BLaER1 (cell line): ENCODE results near the gene TAOK2.

ENCODE experiments used
- H3K27ac ChIP-seq: shearing (Covaris generic); formaldehyde crosslinking; 2 replicates; pipeline ENCODE4 v1.8.1; 2022
- H3K27me3 ChIP-seq: shearing (Covaris generic); formaldehyde crosslinking; 2 replicates; pipeline ENCODE4 v1.8.1; 2022
- H3K36me3 ChIP-seq: shearing (Covaris generic); formaldehyde crosslinking; 2 replicates; pipeline ENCODE4 v1.8.1; 2022
- H3K4me1 ChIP-seq: shearing (Covaris generic); formaldehyde crosslinking; 2 replicates; pipeline ENCODE4 v1.8.1; 2022
- H3K4me2 ChIP-seq: shearing (Covaris generic); formaldehyde crosslinking; 2 replicates; pipeline ENCODE4 v1.8.1; 2022
- H3K4me3 ChIP-seq: shearing (Covaris generic); formaldehyde crosslinking; 2 replicates; pipeline ENCODE4 v1.8.1; 2022
- H3K9ac ChIP-seq: shearing (Covaris generic); formaldehyde crosslinking; 2 replicates; pipeline ENCODE4 v1.8.1; 2022
- H3K9me3 ChIP-seq: shearing (Covaris generic); formaldehyde crosslinking; 2 replicates; pipeline ENCODE4 v1.8.1; 2022
- H4K20me1 ChIP-seq: shearing (Covaris generic); formaldehyde crosslinking; 2 replicates; pipeline ENCODE4 v1.8.1; 2022
- Cebpa-rat ChIP-seq: shearing (Covaris generic); IDR thresholded peaks from 2 replicates; pipeline ENCODE4 v1.8.1; 2022

Gene TAOK2

DNA sequence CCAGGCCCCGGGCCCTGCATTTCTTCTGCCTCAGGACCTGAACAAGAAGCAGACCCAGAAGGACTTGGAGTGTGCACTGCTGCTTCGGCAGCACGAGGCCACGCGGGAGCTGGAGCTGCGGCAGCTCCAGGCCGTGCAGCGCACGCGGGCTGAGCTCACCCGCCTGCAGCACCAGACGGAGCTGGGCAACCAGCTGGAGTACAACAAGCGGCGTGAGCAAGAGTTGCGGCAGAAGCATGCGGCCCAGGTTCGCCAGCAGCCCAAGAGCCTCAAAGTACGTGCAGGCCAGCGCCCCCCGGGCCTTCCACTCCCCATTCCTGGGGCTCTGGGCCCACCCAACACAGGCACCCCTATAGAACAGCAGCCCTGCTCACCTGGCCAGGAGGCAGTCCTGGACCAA is 12.6 kb downstream of the TAOK2 start:
- Histone ChIP-seq H3K4me1 (no peaks in the 10 kb centered on the region), H3K36me3 (peaks cover 100% of the 10 kb centered on the region), H3K4me3 (no peak overlapping the region), H3K27ac (no peak overlapping the region), H3K27me3 (no peaks in the 10 kb centered on the region), H3K9me3 (no peaks in the 10 kb centered on the region), H4K20me1 (peaks cover 8% of the 10 kb centered on the region; the same call in 1 of the 2 replicates), H3K4me2 (no peak overlapping the region), H3K9ac (0 out of 2 replicates have a peak overlapping the region, but pooled peaks have one; percentile 29)
- no peak for TF ChIP-seq Cebpa-rat

DNA sequence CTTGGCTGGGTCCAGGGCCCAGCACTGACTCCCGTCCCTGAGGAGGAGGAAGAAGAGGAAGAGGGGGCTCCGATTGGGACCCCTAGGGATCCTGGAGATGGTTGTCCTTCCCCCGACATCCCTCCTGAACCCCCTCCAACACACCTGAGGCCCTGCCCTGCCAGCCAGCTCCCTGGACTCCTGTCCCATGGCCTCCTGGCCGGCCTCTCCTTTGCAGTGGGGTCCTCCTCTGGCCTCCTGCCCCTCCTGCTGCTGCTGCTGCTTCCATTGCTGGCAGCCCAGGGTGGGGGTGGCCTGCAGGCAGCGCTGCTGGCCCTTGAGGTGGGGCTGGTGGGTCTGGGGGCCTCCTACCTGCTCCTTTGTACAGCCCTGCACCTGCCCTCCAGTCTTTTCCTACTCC is 13.3 kb downstream of the TAOK2 start:
- Histone ChIP-seq H3K9ac (no peak overlapping the region), H3K36me3 (peaks cover 99% of the 10 kb centered on the region), H3K9me3 (no peaks in the 10 kb centered on the region), H3K4me3 (no peak overlapping the region), H3K4me1 (no peaks in the 10 kb centered on the region), H4K20me1 (peaks cover 8% of the 10 kb centered on the region; the same call in 1 of the 2 replicates), H3K4me2 (no peak overlapping the region), H3K27ac (no peak overlapping the region), H3K27me3 (no peaks in the 10 kb centered on the region)
- TF ChIP-seq Cebpa-rat = no peak

DNA sequence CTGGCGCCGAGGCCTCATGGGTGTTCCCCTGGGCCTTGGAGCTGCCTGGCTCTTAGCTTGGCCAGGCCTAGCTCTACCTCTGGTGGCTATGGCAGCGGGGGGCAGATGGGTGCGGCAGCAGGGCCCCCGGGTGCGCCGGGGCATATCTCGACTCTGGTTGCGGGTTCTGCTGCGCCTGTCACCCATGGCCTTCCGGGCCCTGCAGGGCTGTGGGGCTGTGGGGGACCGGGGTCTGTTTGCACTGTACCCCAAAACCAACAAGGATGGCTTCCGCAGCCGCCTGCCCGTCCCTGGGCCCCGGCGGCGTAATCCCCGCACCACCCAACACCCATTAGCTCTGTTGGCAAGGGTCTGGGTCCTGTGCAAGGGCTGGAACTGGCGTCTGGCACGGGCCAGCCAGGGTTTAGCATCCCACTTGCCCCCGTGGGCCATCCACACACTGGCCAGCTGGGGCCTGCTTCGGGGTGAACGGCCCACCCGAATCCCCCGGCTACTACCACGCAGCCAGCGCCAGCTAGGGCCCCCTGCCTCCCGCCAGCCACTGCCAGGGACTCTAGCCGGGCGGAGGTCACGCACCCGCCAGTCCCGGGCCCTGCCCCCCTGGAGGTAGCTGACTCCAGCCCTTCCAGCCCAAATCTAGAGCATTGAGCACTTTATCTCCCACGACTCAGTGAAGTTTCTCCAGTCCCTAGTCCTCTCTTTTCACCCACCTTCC is 13.9 kb downstream of the TAOK2 start:
- Histone ChIP-seq H3K36me3 (peaks cover 99% of the 10 kb centered on the region), H3K4me2 (no peak overlapping the region), H3K4me1 (no peaks in the 10 kb centered on the region), H4K20me1 (peaks cover 8% of the 10 kb centered on the region; the same call in 1 of the 2 replicates), H3K9ac (0 out of 2 replicates have a peak overlapping the region, but pooled peaks have one; percentile 6), H3K4me3 (no peak overlapping the region), H3K27me3 (no peaks in the 10 kb centered on the region), H3K27ac (no peak overlapping the region), H3K9me3 (no peaks in the 10 kb centered on the region)
- no peak for TF ChIP-seq Cebpa-rat

DNA sequence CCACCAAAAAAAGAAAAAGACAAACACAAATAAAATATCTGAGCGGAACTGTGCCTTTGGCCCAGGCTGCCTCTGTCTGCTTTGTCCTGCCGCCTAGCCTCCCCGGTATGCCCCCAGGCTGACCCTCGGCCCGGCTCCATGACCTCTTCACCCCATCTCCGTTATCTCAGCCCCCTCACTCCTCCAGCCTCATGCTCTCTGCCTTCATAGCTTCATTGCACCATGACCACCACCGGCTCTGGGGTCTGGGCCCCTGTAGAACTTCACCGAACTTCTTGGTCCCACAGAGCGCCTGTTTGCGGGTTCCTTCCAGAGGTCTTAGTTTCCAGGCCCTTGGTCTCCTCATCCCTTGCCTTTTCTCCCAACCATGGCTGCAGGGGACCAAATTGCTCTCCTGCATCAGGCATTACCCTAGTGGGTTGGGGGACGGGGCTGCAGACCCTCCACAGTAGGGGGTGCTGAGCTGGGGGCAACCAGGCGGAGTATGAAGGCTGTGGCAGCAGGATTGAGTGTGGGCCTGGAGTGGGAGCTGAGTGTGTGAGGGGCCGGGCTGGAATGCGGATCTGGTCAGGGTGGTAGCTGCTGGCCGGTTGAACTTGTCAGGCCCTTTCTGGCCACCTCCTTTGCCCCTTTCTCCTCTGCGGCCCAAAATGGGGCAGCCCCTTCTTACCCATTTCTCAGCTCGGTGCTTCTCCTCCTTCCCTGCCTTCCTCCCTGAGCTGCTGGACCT is 14.8 kb downstream of the TAOK2 start:
- peaks cover 7% of the 10 kb centered on the region for H3K4me1 ChIP-seq
- no peaks in the 10 kb centered on the region for H3K9me3 ChIP-seq
- H3K36me3 ChIP-seq = peaks cover 99% of the 10 kb centered on the region
- no peak overlapping the region for H3K27ac ChIP-seq
- H3K27me3 ChIP-seq = no peaks in the 10 kb centered on the region
- H3K9ac ChIP-seq = no peak overlapping the region
- H3K4me2 ChIP-seq = no peak overlapping the region
- no peak overlapping the region for H3K4me3 ChIP-seq
- H4K20me1 ChIP-seq = peaks cover 5% of the 10 kb centered on the region; the same call in 1 of the 2 replicates
- TF ChIP-seq Cebpa-rat = no peak

DNA sequence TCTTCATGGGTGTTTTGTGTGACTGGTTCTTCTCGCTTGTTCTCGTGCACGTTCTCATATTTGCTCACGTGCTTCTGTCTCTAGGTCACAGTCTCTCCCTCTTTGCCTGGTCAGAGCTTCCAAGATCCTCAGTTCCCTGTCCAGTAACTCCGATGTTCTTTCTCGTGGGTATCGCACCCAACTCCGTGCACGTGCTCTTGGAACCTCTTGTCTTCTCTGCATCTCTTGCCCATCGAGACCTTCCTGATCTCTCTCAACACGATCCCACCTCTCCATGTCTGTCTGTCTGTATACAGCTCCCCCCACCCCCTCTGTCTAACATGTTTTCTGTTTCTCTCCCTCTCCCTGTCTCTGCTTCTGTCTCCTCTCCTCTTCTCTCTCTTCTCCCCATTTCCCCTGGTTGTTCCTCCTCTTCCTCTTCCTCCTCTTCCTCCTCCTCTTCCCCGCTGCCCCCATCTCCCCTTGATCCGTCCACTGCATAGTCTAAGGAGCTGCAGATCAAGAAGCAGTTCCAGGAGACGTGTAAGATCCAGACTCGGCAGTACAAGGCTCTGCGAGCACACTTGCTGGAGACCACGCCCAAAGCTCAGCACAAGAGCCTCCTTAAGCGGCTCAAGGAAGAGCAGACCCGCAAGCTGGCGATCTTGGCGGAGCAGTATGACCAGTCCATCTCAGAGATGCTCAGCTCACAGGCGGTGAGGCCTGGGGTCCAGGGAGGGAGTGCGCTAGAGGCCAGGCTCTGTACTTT is 15.6 kb downstream of the TAOK2 start:
- H3K4me1 ChIP-seq = peaks cover 14% of the 10 kb centered on the region
- no peaks in the 10 kb centered on the region for H3K9me3 ChIP-seq
- no peak overlapping the region for H3K4me2 ChIP-seq
- no peak overlapping the region for H3K4me3 ChIP-seq
- no peak overlapping the region for H3K9ac ChIP-seq
- no peak overlapping the region for H3K27ac ChIP-seq
- H4K20me1 ChIP-seq = no peaks in the 10 kb centered on the region; the same call in 1 of the 2 replicates
- H3K36me3 ChIP-seq = peaks cover 98% of the 10 kb centered on the region
- no peaks in the 10 kb centered on the region for H3K27me3 ChIP-seq
- TF ChIP-seq Cebpa-rat = no peak

DNA sequence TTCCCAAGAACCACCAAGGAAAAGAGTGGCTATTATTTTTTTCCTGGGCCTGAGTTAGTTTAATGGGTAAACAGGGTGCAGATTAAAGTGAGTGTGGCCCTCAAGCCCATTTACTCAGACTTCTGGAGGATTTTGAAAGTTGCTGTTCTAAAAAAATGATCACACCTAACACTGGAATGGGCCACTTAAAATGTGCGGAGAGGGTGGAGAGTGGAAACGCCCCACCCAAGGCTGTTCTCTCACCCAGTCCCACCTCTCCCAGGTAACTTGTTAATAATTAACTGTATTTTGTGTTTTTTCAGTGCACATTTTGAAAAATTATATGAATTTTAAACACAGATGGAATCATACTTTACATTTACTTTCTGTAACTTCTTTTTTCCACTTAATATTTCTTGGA is 16.4 kb downstream of the TAOK2 start:
- H4K20me1 ChIP-seq = no peaks in the 10 kb centered on the region; the same call in 1 of the 2 replicates
- H3K9me3 ChIP-seq = no peaks in the 10 kb centered on the region
- H3K36me3 ChIP-seq = peaks cover 91% of the 10 kb centered on the region
- peaks cover 22% of the 10 kb centered on the region for H3K4me1 ChIP-seq
- no peak for TF ChIP-seq Cebpa-rat
- no peak overlapping the region for H3K27ac ChIP-seq
- H3K9ac ChIP-seq = no peak overlapping the region
- no peak overlapping the region for H3K4me3 ChIP-seq
- no peak overlapping the region for H3K4me2 ChIP-seq
- no peaks in the 10 kb centered on the region for H3K27me3 ChIP-seq

DNA sequence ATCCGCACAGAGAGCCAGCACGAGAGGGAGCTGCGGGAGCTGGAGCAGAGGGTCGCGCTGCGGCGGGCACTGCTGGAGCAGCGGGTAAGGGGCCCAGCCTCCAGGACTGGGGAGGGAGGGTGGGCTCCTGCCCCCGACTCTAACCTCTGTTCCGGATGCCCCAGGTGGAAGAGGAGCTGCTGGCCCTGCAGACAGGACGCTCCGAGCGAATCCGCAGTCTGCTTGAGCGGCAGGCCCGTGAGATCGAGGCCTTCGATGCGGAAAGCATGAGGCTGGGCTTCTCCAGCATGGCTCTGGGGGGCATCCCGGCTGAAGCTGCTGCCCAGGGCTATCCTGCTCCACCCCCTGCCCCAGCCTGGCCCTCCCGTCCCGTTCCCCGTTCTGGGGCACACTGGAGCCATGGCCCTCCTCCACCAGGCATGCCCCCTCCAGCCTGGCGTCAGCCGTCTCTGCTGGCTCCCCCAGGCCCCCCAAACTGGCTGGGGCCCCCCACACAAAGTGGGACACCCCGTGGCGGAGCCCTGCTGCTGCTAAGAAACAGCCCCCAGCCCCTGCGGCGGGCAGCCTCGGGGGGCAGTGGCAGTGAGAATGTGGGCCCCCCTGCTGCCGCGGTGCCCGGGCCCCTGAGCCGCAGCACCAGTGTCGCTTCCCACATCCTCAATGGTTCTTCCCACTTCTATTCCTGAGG is 17.4 kb downstream of the TAOK2 start:
- H3K4me1 ChIP-seq = peaks cover 23% of the 10 kb centered on the region
- no peak overlapping the region for H3K27ac ChIP-seq
- H3K36me3 ChIP-seq = peaks cover 81% of the 10 kb centered on the region
- H3K4me2 ChIP-seq = no peak overlapping the region
- no peak overlapping the region for H3K4me3 ChIP-seq
- no peak overlapping the region for H3K9ac ChIP-seq
- H3K9me3 ChIP-seq = no peaks in the 10 kb centered on the region
- no peak for TF ChIP-seq Cebpa-rat
- no peaks in the 10 kb centered on the region; the same call in 1 of the 2 replicates for H4K20me1 ChIP-seq
- no peaks in the 10 kb centered on the region for H3K27me3 ChIP-seq

DNA sequence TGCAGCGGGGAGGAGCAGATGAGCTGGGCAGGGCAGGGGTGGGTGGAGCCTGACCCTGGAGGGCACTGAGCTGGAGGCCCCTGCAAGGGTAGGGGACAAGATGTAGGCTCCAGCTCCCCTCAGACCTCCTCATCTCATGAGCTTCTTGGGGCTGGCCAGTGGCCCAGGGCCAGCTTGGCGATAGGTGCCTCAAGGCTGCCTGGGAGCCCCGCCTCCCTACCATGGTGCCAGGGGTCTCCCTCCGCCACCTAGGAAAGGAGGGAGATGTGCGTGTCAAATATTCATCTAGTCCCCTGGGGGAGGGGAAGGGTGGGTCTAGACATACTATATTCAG is 17.9 kb downstream of the TAOK2 start:
- H3K4me2 ChIP-seq = no peak overlapping the region
- no peak overlapping the region for H3K4me3 ChIP-seq
- peaks cover 23% of the 10 kb centered on the region for H3K4me1 ChIP-seq
- no peak overlapping the region for H3K27ac ChIP-seq
- TF ChIP-seq Cebpa-rat = no peak
- no peak overlapping the region; the same call in 1 of the 2 replicates for H3K9ac ChIP-seq
- no peaks in the 10 kb centered on the region for H3K27me3 ChIP-seq
- H4K20me1 ChIP-seq = no peaks in the 10 kb centered on the region; the same call in 1 of the 2 replicates
- H3K9me3 ChIP-seq = no peaks in the 10 kb centered on the region
- H3K36me3 ChIP-seq = peaks cover 76% of the 10 kb centered on the region

DNA sequence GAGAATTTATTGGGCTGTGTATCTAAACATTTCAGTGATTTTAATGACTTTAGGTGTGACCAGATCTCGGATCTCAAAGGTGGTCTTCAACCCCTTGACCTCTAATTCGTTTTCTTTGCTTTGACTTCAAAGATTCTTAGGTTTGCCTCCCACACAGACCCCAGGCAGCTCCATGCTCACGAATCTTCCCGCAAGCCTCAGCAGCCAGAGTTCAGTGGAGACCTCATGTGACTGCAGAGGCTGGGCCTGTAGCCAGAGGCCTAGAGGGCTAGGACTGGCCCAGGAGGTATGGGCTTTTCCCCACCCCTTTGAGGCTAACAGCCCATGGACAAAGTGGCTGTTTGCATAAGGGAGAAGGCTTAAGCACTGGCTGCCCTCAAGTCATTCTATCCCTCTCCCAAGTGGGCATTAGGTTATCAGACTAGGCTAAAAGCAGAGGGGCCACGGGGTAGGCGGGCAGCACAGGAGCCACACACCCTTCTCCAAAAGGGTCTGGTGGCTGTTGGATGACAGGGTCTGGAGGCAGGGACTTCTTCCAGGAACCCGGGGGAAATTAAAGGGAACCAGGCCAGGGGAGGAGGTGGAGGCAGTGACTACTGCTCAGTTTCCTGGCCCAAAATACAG is 18.8 kb downstream of the TAOK2 start:
- no peak overlapping the region for H3K4me3 ChIP-seq
- no peaks in the 10 kb centered on the region for H3K27me3 ChIP-seq
- TF ChIP-seq Cebpa-rat = no peak
- peaks cover 66% of the 10 kb centered on the region for H3K36me3 ChIP-seq
- H3K4me1 ChIP-seq = peaks cover 32% of the 10 kb centered on the region
- H4K20me1 ChIP-seq = no peaks in the 10 kb centered on the region; the same call in 1 of the 2 replicates
- no peak overlapping the region; the same call in 1 of the 2 replicates for H3K27ac ChIP-seq
- H3K4me2 ChIP-seq = no peak overlapping the region
- no peak overlapping the region for H3K9ac ChIP-seq
- no peaks in the 10 kb centered on the region for H3K9me3 ChIP-seq
